HG03066 (cell line): ENCODE data around the gene GET4.
"Not testable (repeated sequence)": the region's sequence is repeated elsewhere in the genome, so short reads cannot be mapped to it uniquely, and the experiment has no call there.

Experiments used
- ATAC-seq: cut with Tn5 transposase; IDR thresholded peaks from one replicate; pipeline ENCODE4 v1.9.1; 2021; ENCODE audit warnings: low read depth; ENCODE audit not compliant: unreplicated experiment

GET4 gene

DNA sequence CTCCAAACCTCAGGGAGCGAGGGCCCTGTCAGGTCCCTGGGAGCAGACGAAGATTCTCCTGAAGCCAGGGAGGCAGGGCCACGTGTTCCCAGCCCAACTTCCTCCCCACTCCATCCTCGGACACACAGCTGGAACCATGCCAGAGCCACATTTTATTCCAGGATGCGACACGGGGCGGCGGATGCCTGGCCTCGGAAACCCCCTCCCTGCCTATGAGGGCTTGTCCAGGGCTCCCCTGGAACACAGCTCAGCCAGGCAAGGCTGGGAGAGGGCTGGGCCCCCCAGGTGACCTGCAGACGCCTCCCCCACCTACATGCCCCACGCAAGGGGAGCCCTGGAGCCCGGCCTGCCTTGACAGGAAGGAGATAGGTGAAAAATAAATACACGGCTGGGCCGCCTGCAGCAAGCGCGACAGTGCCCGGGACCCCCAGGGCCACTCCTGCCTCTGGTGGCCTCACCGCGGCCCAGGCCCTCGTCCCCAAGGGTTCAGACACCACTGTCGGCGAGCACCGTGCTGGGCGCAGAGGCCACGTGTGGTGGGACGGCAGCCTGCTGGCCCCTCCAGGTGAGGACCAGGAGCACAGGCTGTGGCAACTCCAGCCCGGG is 21.5 kb downstream of the GET4 start:
- no peak for ATAC-seq

GRCh38 chr7:898460-898854 is 22.1 kb downstream of the GET4 start:
- no peak for ATAC-seq

- ATAC-seq, result no peak
These were observed 22.7 kb downstream of the GET4 start for GRCh38 chr7:898855-899681.

DNA sequence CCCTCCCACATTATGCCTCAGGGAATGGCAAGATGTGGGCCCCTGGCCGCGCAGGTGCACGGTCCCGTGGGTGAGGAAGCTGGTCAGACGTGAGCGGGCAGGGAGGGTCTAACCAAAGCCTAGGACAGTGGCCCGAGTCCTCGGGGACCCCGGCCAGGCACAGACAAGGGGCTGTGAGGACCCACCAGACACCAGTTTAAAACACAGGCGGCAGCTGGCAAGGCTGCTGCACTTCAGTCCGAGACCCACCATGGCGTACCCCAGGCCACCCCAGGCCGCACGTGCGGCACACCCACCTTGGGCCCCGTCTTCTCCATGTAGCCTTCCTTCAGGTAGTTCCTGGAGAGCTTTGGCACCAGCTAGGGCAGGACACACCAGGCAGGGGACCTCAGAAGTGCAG is 23.5 kb downstream of the GET4 start:
- no peak for ATAC-seq

DNA sequence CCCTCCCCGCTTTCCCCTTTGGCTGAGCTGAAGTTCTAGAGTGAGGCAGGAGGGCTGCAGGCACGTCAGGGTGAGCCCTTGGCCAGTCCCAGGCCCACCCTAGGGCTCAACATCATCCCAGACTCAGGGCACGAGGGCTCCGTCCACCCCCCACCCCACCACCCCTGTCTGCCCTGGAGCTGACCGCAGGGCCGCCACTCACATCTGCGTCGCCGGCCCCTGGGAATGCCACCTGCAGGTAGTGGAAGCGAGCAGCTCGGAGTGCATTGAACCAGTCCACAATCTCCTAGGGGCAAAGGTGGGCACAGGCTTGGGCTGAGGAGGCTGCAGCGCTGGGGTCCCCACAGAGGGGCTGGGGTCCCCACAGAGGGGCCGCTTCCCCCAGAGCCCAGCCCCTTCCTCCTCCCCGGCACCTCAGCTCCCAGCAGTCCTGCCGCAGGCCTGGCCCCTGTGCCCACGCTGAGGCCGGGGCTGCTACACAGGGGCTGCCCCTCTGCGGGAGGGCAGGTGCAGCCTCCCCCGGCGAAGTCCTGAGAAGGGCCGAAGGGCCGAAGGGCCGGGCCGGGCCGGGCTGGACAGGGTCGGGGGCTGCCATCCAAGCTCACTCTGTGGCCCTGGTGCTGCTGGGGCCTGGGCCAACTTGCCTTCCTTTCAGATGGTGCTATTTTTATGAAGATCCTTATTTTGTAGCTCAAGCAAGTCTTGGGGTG is 24.1 kb downstream of the GET4 start:
- no peak for ATAC-seq

- ATAC-seq, result no peak
These were observed 24.7 kb downstream of the GET4 start for GRCh38 chr7:901041-901387.

GRCh38 chr7:901388-902154 is 25.2 kb downstream of the GET4 start:
- ATAC-seq, result no peak

GRCh38 chr7:902996-903395 is 26.6 kb downstream of the GET4 start:
- ATAC-seq, result no peak

- ATAC-seq, result no peak
These were observed 27.8 kb downstream of the GET4 start for GRCh38 chr7:903921-904755.

DNA sequence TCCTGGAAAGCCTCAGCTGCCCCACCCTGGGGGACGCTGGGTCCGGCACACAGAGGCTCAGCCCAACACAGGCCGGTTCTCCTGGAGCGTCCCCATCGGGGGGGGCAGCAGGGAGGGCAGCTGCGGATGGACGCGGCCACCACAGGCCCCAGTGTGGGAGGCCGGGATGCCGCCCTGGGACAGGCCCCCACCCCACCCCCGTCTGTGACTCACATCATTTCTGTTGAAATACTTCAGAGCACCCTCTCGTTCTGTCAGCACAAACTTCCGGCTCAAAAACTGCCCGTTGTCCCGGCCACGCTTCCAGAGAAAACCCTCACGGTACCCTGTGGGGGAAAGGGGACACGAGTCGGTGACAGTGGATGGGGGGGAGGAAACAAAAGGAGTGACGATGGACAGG is 28.5 kb downstream of the GET4 start:
- no peak for ATAC-seq

- ATAC-seq, result no peak
These were observed 30.4 kb downstream of the GET4 start for GRCh38 chr7:906776-907157.

- no peak for ATAC-seq
These were observed 31.0 kb downstream of the GET4 start for GRCh38 chr7:907158-907980.

DNA sequence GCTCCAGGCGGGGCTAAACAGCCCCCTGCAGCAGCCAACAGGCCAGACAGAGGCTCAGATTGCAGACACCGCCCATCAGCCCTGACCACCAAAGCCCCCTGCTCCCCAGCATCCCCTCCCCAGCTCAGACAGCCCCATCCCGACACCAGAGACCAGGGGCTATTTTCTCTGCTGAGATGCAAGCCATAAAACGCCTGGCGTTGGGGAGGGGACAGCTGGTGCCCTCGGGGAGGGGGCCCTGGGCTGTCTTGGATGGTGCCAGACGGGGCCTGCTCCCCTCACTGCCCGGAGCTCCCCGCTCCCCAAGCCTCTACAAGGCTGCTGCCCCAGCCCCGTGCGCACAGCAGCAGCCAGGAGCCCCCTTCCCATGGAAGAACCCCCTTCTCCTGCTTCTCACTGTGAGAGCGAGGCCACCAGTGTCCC is 31.8 kb downstream of the GET4 start:
- ATAC-seq, result no peak

GRCh38 chr7:908591-909357 is 32.4 kb downstream of the GET4 start:
- ATAC-seq, result not testable (repeated sequence)

GRCh38 chr7:909358-910329 is 33.3 kb downstream of the GET4 start:
- ATAC-seq, result no peak

DNA sequence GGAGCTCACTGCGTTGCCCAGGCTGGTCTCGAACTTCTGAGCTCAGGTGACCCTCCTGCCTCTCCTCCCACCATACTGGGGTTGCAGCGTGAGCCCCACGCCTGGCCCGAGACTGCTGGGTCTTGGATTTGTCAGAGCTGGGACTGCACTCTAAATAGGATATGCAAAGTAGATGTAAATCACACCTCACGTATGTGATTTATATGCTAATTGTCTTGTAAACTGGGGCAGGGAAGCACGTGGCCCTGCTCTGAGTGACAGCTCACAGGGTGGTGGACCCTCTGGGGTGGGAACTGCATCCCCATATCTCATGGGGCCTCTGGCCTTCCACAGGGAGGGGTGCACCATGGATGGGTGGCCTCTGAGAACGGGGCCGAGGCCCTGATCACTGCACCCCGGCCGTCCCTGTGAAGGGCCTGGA is 34.1 kb downstream of the GET4 start:
- no peak for ATAC-seq

GRCh38 chr7:910931-911431 is 34.6 kb downstream of the GET4 start:
- no peak for ATAC-seq
